AG04449 (cell line): Measurements from ENCODE around the gene PDIK1L.
A peak's percentile ranks its signal among the peaks of the same experiment; 100 is the strongest.

Source experiments
- CTCF ChIA-PET: fragments of 350-600 bp; formaldehyde crosslinking; extraction: SDS; loops from one replicate; lab custom pipeline; 2021; ENCODE audit warnings: antibody characterized with exemption; lab: Yijun Ruan, JAX
- POLR2A ChIA-PET: fragments of 400-600, 350-600 bp; formaldehyde crosslinking; extraction: SDS; loops from one replicate; lab custom pipeline; 2020; ENCODE audit warnings: antibody characterized with exemption, inconsistent platforms; lab: Yijun Ruan, JAX
- DNase-seq: peaks from one replicate; pipeline ENCODE4 v3.0.0-alpha.2; 2010; ENCODE audit warnings: low read depth, low spot score
- H3K4me3 ChIP-seq: 2 replicates; pipeline ENCODE4 v1.5.1; 2011; ENCODE audit warnings: low read depth, mild to moderate bottlenecking, control low read depth, low read length
- CTCF ChIP-seq: IDR thresholded peaks from one replicate; pipeline ENCODE4 v1.5.1; 2011; ENCODE audit warnings: mild to moderate bottlenecking, moderate library complexity, low read length, control low read depth, inconsistent platforms; ENCODE audit not compliant: insufficient read depth; ENCODE audit errors: missing control alignments

Gene PDIK1L

GRCh38 chr1:26142159-26142558, 30.5 kb downstream of the PDIK1L start:
- no peak overlapping the region for H3K4me3 ChIP-seq
- DNase-seq = no peak
- no peak for TF ChIP-seq CTCF
- ChIA-PET POLR2A (no interaction called here), CTCF (interaction anchor here (0.6 to 14.3 kb wide), 13 partner anchors 12 to 1078 kb away, joined by 3 to 360 read pairs (median 4); partner anchors contain the start of gene C1orf232)

GRCh38 chr1:26145041-26145959, 33.7 kb downstream of the PDIK1L start:
- DNase-seq = no peak
- ChIA-PET CTCF (interaction anchor here (0.6 to 14.3 kb wide), 49 partner anchors 8 to 308 kb away, joined by 3 to 360 read pairs (median 5); partner anchors contain the start of genes CEP85, EXTL1, PDIK1L and TRIM63), POLR2A (no interaction called here)
- H3K4me3 ChIP-seq = no peak overlapping the region
- peak; percentile 76 for TF ChIP-seq CTCF

GRCh38 chr1:26145960-26146294, 34.3 kb downstream of the PDIK1L start:
- DNase-seq = no peak
- CTCF ChIA-PET = interaction anchor here (1.1 to 14.3 kb wide), 27 partner anchors 9 to 250 kb away, joined by 3 to 360 read pairs (median 9); partner anchors contain the start of genes CEP85, PDIK1L, TRIM63 and ZNF593
- no peak overlapping the region for H3K4me3 ChIP-seq
- no peak for TF ChIP-seq CTCF
- POLR2A ChIA-PET = no interaction called here

- TF ChIP-seq CTCF = no peak
- H3K4me3 ChIP-seq = no peak overlapping the region
- DNase-seq = no peak
- ChIA-PET CTCF (interaction anchor here (1.5 to 14.3 kb wide), 4 partner anchors 14 to 114 kb away, joined by 5 to 360 read pairs (median 78); no protein-coding TSS in a partner anchor), POLR2A (no interaction called here)
Measured at GRCh38 chr1:26148887-26149286, 37.3 kb downstream of the PDIK1L start.

- ChIA-PET POLR2A (no interaction called here), CTCF (interaction anchor here (1.3 to 6.6 kb wide), 6 partner anchors 10 to 263 kb away, joined by 3 to 70 read pairs (median 16); partner anchors contain the start of gene ZNF593)
- no peak for TF ChIP-seq CTCF
- H3K4me3 ChIP-seq = no peak overlapping the region
- DNase-seq = no peak
Measured at GRCh38 chr1:26153966-26154532, 42.4 kb downstream of the PDIK1L start.

- ChIA-PET CTCF (interaction anchor here (1.3 to 6.6 kb wide), 7 partner anchors 9 to 262 kb away, joined by 3 to 70 read pairs (median 10); partner anchors contain the start of genes CEP85 and ZNF593), POLR2A (no interaction called here)
- no peak overlapping the region for H3K4me3 ChIP-seq
- DNase-seq = no peak
- TF ChIP-seq CTCF = no peak
Measured at GRCh38 chr1:26154750-26155149, 43.1 kb downstream of the PDIK1L start.
